GM19193 (cell line): ENCODE measurements around the gene SLC38A9.

ENCODE experiments used
- POLR2A ChIP-seq: IDR thresholded peaks from 4 replicates; pipeline ENCODE4 v1.6.1; 2011; ENCODE audit not compliant: insufficient read depth, insufficient read length; ENCODE audit errors: extremely low read depth

SLC38A9 gene

GRCh38 chr5:55608595-55609349 lies 103.4 kb downstream of the SLC38A9 start:
- TF ChIP-seq POLR2A: no peak

- TF ChIP-seq POLR2A: no peak
Measured at GRCh38 chr5:55604611-55605067, 107.5 kb downstream of the SLC38A9 start.

DNA sequence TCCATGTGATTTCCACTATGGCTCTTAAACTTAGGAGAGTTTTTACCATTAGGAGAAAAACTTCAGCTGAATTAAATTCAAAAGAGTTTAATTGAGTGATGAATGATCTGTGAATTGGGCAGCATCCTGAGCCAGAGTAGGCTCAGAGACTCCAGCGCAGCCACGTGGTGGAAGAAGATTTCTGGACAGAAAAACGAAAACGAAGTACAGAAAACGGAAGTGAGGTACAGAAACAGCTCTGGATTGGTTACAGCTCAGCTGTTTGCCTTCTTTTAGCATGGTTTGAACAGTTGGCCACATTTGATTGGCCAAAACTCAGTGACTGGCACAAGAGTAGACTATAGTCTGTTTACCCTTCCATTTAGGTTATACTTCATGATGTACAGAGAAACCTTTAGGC lies 108.2 kb downstream of the SLC38A9 start:
- no peak for TF ChIP-seq POLR2A

- no peak for TF ChIP-seq POLR2A
Measured at GRCh38 chr5:55601628-55602027, 110.5 kb downstream of the SLC38A9 start.

DNA sequence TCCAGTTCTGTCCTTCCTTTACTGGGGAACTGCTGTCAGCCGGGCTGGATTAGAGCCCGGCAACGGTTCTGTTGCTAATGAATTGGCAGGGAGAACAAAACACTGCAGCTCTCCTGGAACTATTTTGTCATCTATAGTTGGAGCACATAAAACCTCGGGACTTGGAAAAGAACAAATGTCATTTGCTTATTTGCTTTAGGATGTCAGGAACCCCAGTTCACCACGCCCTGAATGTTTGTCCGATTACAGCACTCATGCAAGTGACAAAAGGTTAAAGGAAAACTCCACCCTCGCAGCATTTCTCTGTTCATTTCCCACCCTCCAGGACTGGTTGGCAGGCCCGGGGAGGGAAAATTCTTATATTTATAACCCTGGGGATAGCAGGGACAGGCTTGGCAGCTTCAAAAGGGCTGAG lies 110.9 kb downstream of the SLC38A9 start:
- TF ChIP-seq POLR2A: no peak

DNA sequence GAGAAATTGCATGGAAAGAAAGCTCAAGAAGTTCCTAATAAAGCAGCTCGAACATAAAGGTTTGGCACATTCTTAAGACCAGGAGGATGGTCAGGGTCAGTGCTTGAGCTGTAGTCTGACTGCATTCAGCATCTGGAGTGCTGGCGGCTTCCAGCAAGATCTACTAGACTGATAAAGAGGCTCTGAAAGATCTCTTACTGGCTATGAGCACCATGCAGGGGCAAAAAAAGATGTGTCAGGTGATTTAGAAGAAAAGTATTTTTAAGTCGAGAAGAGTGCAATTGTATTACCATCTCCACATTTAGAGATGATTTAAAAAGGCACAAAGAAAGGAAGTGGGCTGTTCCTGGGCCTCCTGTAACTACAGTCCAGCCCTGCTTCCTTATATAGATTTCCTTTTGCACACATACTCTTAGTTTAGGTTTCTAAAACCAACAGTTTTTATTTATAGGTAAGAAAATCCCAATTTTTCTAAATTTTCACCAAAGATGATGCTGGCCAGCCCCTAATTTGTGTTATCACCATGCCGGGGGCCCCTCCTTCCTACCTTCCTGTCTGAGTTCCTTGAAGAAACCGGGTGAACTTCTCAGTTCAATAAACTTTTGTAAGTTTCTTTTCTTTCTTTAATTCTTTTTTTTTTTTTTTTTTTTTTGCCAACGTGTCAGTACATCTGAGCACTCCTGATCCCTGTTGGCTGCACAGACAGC lies 111.5 kb downstream of the SLC38A9 start:
- no peak for TF ChIP-seq POLR2A

DNA sequence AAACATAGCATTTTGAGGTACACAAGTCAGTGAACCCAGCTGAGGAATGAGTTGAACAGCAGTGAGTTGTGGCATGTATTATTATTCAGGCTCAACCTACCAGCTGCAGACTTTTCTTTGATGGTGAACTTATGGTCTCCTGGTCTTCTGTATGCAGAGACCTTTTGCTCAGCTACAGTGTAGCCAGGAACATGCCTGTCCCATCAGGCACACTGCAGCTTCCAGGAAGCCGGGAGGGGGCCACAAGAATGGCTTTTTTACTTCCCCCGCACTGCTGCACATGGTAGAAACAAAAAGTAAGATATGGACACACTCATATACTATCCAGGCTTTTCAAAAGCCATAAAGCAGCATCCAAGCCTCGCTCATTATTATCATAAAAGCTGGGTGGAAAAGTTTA lies 112.0 kb downstream of the SLC38A9 start:
- TF ChIP-seq POLR2A: no peak

DNA sequence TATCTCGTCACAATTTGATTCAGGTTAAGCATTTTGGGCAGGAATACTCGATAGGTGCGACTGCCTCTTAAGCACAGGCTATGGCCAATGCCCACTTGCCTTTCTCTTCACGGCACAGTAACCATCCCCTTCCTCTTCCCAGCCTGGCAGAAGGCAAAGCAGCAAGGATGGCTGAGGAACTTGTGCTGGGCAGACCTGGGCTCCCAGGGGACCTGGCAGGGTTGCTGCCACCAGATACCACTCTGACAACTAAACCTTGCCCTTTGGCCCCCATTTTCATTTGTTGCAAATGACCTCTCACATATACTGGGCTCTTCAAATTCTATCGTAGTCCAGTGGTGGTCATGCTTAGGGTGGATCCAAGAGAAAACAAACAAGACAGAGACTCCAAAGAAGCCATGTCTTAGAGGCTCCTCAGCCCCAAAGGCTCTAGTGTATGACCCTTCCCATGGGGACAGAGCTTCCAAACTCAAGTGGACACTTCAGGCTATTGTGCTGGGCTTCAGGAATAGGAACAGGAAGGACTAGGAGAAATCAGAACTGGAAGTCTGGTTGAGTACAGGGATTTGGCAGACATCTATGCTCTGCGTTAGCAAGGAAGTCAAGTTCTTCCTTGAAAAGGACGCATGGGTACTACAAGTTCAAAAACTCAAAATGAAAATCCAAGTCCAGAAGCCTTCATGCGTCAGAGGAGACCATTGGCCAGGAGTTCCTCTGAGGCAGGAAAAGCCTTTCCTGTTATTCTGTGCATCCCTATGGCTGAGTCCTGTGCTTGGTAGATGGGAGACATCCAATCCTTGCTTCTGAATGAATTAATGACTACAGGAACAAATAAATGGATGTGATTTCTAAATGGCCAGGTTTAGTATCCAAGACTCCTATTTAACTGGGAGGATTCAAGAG lies 112.7 kb downstream of the SLC38A9 start:
- no peak for TF ChIP-seq POLR2A

DNA sequence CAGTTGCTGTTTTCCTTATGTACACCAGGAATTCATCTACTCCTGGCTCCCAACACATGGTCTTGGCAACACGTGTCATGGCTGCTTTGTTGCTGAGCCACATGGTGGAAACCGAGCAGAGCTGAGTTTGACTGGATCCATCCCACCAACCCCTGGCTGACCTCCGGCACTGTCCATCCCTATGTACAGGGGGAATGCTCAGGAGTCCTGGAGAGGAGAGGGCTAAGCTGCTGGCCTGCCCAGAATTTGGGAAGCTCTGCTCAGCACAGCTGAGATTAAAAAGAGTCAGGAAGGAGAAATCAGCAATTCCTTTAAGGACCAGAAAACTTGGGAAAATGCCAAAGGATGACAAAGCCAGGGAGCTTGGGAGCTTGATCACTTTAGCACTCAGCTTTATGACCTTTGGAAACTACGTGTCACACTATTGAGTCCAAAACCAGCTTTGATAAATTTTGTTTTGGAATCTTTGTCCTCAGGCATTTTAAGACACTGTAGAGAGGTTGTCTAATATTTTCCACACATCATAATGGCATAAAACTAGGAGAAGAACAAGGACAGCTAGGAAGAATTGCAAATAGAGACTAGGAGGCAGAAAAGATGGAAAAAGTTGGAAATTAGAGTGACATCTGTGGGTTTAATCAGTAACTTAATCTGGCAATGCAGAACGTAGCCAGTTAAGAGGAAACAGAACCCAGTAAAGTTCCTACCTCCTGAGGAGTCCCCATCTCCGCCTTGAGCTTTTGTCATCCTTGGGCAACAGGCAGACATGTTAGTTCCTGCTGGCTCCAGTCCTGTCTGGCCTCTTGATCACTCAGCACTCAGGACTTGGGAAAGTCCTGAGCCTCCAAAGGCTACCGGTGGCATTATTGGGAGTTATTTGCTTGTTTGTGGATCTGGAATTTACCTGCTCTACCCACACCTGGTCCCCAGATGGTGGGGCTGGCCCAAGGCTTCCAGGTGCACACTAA lies 114.8 kb downstream of the SLC38A9 start:
- no peak for TF ChIP-seq POLR2A

DNA sequence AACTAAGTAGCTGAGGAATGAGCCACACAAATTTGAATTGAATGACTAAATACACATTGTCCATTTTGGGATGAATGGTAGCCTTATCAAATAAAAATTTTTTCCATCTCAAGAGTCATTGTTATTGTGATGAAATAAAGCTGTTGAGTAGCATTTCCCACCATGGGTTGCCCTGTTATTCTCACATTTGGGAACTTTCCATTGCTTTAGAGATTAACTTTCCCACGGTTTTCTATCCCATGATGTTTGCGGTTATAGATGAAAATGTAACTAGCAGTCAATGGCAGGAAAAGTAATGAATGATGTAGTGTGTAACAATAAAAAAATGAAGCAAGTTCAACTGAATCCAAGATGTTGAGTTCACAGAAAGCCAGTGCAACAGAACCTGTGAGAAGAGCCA lies 117.5 kb downstream of the SLC38A9 start:
- TF ChIP-seq POLR2A: no peak

- no peak for TF ChIP-seq POLR2A
Measured at GRCh38 chr5:55593115-55593472, 119.0 kb downstream of the SLC38A9 start.

GRCh38 chr5:55592388-55593114 lies 119.6 kb downstream of the SLC38A9 start:
- TF ChIP-seq POLR2A: no peak

- no peak for TF ChIP-seq POLR2A
Measured at GRCh38 chr5:55591686-55592085, 120.4 kb downstream of the SLC38A9 start.

DNA sequence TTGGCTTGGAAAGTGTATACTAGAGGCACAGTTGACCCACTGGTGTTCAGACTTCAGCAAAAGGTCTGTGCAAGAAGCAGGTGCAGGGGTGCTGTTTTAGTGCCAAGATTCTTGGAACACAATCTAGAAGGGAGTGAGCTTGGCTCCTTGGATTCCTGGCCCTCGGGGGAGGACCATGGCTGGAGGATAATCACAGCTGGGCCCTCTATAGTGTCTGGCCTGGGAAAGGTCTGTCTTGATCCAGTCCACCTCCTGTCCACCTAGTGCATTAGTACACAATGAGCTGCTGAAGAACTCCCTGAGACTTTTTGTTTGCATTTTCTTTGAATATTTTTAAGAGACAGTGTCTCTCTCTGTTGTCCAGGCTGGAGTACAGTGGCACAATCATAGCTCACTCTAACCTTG lies 126.9 kb downstream of the SLC38A9 start:
- TF ChIP-seq POLR2A: no peak
